ENCODE measurements around the gene IMPACT. TPM values are rescaled to one million over a fixed set of nuclear protein-coding genes. Genes with fewer than 3 reads are reported as not detected.
A peak's percentile ranks its signal among the peaks of the same experiment; 100 is the strongest.

The IMPACT gene
- total RNA-seq, 1 experiment from 2014 or later, result 38.3 TPM

DNA sequence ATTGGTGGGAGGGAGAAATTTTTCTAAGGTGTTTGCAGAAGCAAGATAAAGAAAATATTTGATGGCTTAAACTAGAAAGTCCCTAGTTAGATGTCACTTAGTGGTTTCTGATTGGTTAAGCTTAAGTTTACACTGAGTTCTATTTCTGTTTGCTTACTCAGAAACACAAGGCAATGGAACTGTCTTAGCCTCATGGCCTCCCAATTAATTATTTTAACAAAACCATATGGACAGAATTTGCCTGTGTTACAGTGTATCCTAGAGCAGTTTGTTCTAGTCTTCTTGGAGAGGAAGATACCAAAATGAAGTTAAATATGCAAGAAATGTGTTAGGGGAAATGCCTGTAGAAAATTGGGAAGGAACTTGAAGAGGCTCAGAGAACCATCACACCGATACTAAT lies 4.6 kb upstream of the IMPACT start:
- DNase-seq (ENCODE audit: low read depth), result no peak

DNA sequence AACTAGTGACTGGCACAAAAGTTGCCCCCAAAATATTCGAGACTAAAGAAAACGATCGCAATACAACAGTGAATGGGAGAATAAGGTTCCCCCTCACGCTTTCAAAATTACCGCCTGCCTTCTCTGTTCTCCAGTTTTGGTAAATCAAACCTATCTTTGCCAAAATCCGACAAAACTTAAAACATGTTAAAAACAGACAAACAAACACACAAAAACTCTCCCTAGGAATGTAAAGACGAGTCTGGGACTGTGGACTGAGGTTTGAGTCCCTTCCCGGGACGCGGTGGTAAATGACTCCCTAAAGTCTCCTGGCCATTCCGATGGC lies 435 bp upstream of the IMPACT start:
- DNase-seq (ENCODE audit: low read depth), result no peak

DNA sequence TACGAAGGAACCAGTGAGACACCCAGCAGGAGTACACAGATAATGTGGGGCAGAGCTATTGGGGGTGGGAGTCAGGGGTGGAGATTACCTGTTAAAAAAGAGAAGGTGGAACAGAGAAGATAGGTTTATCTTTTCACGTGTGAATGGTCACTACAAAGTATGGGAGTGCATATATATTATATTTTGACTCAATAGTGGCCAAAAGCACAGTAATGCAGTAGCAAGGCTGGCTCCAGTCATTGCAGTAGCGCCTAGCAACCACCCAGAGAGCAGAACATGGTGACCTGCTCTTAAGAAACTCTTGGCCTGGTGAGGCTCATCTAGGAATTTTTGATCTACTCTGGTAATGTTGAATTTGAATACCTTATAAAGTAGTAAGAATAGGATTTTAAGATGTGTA lies 1.0 kb downstream of the IMPACT start:
- peak; percentile 9 for DNase-seq (ENCODE audit: low read depth)

DNA sequence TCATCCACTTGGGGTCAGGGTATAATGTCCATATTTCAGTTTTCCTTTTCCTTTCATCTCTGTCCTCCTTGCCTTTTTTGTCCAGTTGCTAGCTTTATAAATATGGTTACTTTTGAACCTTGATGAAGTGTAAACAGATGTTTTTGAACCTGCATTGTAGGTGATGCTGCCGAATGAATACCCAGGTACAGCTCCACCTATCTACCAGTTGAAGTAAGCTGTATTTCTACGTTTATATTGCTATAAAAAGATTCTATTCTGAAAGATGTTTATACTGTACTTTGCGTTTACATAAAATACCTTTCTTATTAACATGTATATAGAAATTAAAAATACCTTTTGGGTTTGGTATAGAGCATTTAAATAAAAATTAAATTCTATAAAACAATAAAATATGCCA lies 2.2 kb downstream of the IMPACT start:
- DNase-seq (ENCODE audit: low read depth), result no peak

- no peak for DNase-seq (ENCODE audit: low read depth)
These were observed 2.7 kb downstream of the IMPACT start for GRCh38 chr18:24429188-24429587.

DNA sequence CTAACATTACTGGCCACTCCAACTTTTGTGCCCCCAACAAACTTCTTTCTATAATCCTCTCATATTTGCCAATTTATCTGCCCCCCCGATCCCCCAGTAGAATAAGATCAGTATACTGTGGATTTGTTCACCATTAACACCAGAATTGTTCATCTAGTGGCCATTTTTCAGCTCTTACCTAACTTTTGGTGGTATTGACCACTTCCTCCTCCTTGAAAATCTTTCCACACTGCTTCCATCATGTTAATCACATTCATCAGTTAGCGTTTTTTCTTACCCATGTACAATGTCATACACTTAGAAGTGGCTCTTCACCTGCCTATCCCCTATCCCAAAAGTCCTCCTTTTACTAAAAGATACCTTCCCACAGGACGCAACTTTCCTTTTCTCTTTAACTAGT lies 6.1 kb downstream of the IMPACT start:
- DNase-seq (ENCODE audit: low read depth), result no peak

- no peak for DNase-seq (ENCODE audit: low read depth)
These were observed 10.5 kb downstream of the IMPACT start for GRCh38 chr18:24436939-24437338.

- DNase-seq (ENCODE audit: low read depth), result no peak
These were observed 17.4 kb downstream of the IMPACT start for GRCh38 chr18:24443870-24444269.

DNA sequence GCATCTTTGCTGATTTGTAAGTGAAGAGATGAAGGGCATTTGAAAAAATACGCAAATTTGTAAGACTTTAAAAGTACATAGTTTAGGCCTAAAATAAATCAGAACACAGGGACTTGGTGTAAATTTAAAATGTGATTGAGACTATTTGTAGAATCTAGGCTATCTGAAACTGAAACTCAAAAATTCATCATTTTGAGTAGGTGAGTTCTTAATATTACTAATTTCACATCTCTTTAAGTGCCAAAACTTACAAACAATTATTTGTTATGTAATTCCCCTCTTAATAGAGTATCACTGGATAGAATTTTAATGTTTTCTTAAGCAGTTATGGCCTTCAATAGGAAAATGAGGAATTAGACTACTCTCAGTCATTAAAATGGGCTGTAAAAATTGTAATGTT lies 20.0 kb downstream of the IMPACT start:
- no peak for DNase-seq (ENCODE audit: low read depth)

DNA sequence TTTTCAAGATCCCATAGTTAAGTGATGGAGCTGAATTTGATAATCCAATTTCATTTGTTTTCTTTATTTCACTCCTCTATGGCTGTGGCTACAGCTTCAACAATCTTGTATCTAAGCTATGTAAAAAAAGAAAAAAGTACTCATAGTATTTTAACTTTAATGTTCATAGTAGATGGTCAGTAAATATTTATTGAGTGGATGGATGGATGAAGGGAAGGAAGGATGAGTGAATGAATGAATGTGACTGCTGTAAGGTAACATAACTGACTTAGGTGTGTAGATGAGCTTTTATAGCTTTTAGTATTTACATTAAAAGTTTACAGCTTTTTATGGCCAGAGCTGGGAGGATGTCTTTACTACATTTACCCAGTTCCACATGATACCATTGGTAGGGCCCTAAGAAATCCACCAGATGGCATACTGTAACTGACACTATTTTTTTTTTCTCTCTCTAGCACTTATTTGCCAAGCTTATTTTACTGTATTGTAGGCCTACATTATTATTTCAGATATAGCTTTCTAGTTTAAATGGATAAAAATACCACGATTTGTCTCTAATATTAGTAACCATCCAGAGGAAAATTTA lies 20.6 kb downstream of the IMPACT start:
- DNase-seq (ENCODE audit: low read depth), result no peak

GRCh38 chr18:24447961-24448360 lies 21.5 kb downstream of the IMPACT start:
- DNase-seq (ENCODE audit: low read depth), result no peak

GRCh38 chr18:24456549-24456948 lies 30.1 kb downstream of the IMPACT start:
- no peak for DNase-seq (ENCODE audit: low read depth)

GRCh38 chr18:24459772-24460171 lies 33.3 kb downstream of the IMPACT start:
- no peak for DNase-seq (ENCODE audit: low read depth)

GRCh38 chr18:24460388-24460787 lies 33.9 kb downstream of the IMPACT start, which contains the start of gene HRH4:
HRH4 (plus strand) TSS chr18:24460637; CDS start chr18:24460729, 92 bp downstream.
- DNase-seq (ENCODE audit: low read depth), result no peak

DNA sequence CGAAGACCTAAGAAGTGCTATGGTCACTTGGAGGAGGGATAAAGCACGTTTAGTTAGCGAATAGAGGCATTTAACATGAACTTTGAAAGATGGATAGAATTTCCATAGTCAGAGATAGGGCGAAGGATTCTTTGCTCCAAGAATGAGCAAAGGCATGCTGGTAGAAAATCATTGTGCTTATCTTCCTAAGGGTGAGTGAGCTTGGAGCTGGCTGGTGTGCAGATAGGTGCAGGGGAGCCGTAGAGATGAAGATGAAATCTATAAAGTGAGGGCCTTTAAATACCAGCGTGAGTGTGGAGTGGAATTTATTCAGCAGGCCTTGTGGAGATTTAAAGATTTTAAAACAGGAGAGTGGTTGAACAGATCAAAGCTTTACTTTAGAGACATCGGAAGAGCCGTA lies 35.5 kb downstream of the IMPACT start:
- no peak for DNase-seq (ENCODE audit: low read depth)

- DNase-seq (ENCODE audit: low read depth), result no peak
These were observed 36.6 kb downstream of the IMPACT start for GRCh38 chr18:24462838-24463775.

GRCh38 chr18:24465486-24465885 lies 39.0 kb downstream of the IMPACT start:
- no peak for DNase-seq (ENCODE audit: low read depth)

DNA sequence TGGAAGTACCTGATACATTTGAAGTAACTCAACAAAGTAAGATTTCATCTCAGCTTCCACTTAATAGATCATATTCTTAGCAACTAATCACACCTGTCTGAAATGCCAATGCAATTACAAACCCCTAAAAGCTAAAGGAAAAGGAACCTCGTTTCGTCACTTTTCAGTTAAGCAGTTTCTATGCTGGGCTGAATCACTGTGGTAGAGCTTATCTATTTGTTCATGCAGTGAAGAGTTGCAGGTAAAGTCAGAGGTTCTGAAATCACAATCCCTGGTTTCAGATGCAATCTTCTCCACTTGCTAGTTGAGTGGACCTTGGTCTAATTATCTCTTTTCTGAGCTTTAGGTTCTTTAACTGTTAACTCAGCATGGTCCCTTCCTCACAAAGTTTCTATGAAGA lies 40.3 kb downstream of the IMPACT start:
- no peak for DNase-seq (ENCODE audit: low read depth)

DNA sequence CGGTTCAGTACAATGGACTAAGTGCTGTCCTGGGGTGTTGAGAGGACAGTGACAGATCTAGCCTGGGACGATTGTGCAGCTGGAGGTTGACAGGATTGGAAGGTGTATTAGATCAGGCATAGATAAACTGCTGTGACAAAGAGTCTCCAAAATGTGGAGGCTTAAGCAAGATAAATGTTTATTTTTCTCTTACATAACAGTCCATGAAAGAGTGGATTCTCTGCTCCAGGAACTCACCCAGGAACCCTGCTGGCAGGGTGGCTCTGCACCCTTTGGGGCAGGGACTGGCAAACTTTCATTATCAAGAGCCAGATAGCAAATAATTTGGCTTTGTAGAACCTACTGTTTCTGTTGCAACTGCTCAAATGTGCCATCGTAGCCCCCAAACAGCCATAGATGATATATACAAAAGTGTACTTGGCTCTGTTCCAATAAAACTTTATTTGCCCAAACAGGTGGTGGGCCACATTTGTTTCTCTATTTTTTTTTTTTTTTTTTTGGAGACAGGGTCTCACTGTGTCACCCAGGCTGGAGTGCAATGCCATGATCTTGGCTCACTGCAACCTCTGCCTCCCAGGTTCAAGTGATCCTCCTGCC lies 43.6 kb downstream of the IMPACT start:
- no peak for DNase-seq (ENCODE audit: low read depth)

DNA sequence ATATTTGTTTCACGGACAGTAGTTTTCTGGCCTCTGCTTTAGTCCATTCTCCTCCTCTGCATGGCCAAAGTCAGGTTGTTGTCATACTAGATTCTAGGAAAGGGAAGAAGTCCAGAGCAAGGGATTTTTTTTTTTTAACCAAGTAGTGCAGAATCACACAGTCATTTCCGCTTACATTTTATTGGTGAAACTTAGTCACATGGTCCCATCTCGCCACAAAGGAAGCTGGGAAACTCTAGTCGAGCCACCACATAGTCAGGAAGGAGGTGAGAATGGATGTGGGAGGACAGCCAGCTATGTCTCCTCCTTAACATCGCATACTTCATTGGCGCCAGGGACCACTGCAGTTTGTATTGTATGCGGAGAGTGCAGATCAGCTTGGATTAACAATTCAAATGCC lies 44.3 kb downstream of the IMPACT start:
- no peak for DNase-seq (ENCODE audit: low read depth)

GRCh38 chr18:24472591-24472990 lies 46.1 kb downstream of the IMPACT start:
- DNase-seq (ENCODE audit: low read depth), result no peak

DNA sequence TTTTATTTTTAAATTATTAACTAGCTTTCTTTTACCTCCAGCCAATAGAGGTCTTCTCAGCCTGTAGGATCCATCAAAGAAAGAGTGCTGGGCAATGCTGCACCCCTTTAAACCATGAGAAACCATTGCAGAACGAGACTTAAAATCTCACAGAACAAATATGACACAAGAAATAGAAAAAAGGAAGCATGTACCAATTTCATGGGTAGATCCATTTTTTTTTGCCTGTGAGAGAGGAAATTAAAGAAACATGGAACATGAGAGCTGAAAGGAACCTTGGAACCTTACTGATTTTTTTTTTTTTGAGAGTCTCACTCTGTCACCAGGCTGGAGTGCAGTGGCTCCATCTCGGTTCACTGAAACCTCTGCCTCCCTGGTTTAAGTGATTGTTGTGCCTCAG lies 47.9 kb downstream of the IMPACT start:
- no peak for DNase-seq (ENCODE audit: low read depth)
